NCI-H146 treated with DMSO at 0.1 percent for 48 hours (cell line): ENCODE measurements around the gene TIGD2.
A peak's percentile ranks its signal among the peaks of the same experiment; 100 is the strongest.
"Not testable (repeated sequence)": the region's sequence is repeated elsewhere in the genome, so short reads cannot be mapped to it uniquely, and the experiment has no call there.

ENCODE experiments used
- DNase-seq: peaks from one replicate; lab custom pipeline; 2025; ENCODE audit not compliant: unreplicated experiment; lab: John Stamatoyannopoulos, UW

Gene TIGD2

GRCh38 chr4:89119166-89119565, 7.8 kb downstream of the TIGD2 start:
- DNase-seq = no peak

GRCh38 chr4:89119836-89120235, 8.5 kb downstream of the TIGD2 start:
- DNase-seq = no peak

- no peak for DNase-seq
Observed at GRCh38 chr4:89121387-89122068, 10.2 kb downstream of the TIGD2 start.

GRCh38 chr4:89123451-89123851, 12.1 kb downstream of the TIGD2 start:
- no peak for DNase-seq

- DNase-seq = no peak
Observed at GRCh38 chr4:89125901-89126782, 14.8 kb downstream of the TIGD2 start.

GRCh38 chr4:89129080-89129640, 17.8 kb downstream of the TIGD2 start:
- no peak for DNase-seq

- no peak for DNase-seq
Observed at GRCh38 chr4:89134775-89135319, 23.5 kb downstream of the TIGD2 start.

GRCh38 chr4:89136525-89136924, 25.2 kb downstream of the TIGD2 start:
- no peak for DNase-seq

- no peak for DNase-seq
Observed at GRCh38 chr4:89137231-89137630, 25.9 kb downstream of the TIGD2 start.

GRCh38 chr4:89137695-89138094, 26.4 kb downstream of the TIGD2 start:
- DNase-seq = no peak

- DNase-seq = no peak
Observed at GRCh38 chr4:89140168-89140759, 28.9 kb downstream of the TIGD2 start.

GRCh38 chr4:89142691-89143669, 31.6 kb downstream of the TIGD2 start:
- DNase-seq = no peak

GRCh38 chr4:89144652-89145051, 33.3 kb downstream of the TIGD2 start:
- not testable (repeated sequence) for DNase-seq

GRCh38 chr4:89146196-89146595, 34.9 kb downstream of the TIGD2 start:
- no peak for DNase-seq

- DNase-seq = peak; percentile 5
Observed at GRCh38 chr4:89152972-89153371, 41.6 kb downstream of the TIGD2 start.

- DNase-seq = no peak
Observed at GRCh38 chr4:89156174-89156914, 45.0 kb downstream of the TIGD2 start.

- no peak for DNase-seq
Observed at GRCh38 chr4:89157488-89158024, 46.2 kb downstream of the TIGD2 start.

- DNase-seq = peak; percentile 22
Observed at GRCh38 chr4:89158884-89159503, 47.7 kb downstream of the TIGD2 start.

- no peak for DNase-seq
Observed at GRCh38 chr4:89160806-89161205, 49.5 kb downstream of the TIGD2 start.
